GM12878 (cell line): ENCODE data around the gene FAM76B. TPM values are rescaled to one million over a fixed set of nuclear protein-coding genes. Genes with fewer than 3 reads are reported as not detected.

Experiments
- ATAC-seq: fragments of 200-7000 bp; cut with Tn5 transposase; 3 replicates; pipeline ENCODE4 v1.9.1; 2020; ENCODE audit warnings: mild to moderate bottlenecking, moderate library complexity
- BruUV-seq: library from RNA; stranded (reverse); fragments of 400-500 nt; replicated peaks from 2 replicates; lab custom pipeline; 2021; lab: Mats Ljungman, UMichigan
- CTCF ChIA-PET: fragments of 300-600 bp; sonication (Branson Sonifier 250); formaldehyde crosslinking; extraction: SDS; loops from one replicate; lab custom pipeline; 2021; ENCODE audit warnings: inconsistent platforms; lab: Yijun Ruan, JAX
- POLR2A ChIA-PET: fragments of 350-600 bp; formaldehyde crosslinking; extraction: SDS; loops from one replicate; lab custom pipeline; 2021; ENCODE audit warnings: inconsistent platforms; lab: Charles Lee
- RAD21 ChIA-PET: fragments of 300-600 bp; sonication (Branson Sonifier 250); formaldehyde crosslinking; loops from one replicate; lab custom pipeline; 2023; ENCODE audit warnings: antibody characterized with exemption; ENCODE audit not compliant: unreplicated experiment; lab: Charles Lee
- SMC1A ChIA-PET: fragments of 300-600 bp; sonication (Branson Sonifier 250); formaldehyde crosslinking; loops from one replicate; lab custom pipeline; 2023; ENCODE audit not compliant: unreplicated experiment, uncharacterized antibody; lab: Charles Lee
- DNase-seq: peaks from one replicate; pipeline ENCODE4 v3.0.0-alpha.2; 2011; ENCODE audit warnings: low read depth, low spot score
- FAIRE-seq: peaks from 3 replicates; lab custom pipeline; 2011; peaks lifted over from hg19 to GRCh38; lab: Jason Lieb, UNC
- H2AFZ ChIP-seq: 2 replicates; pipeline ENCODE4 v1.6.0; 2011; ENCODE audit warnings: low read depth, low read length, control low read depth; ENCODE audit not compliant: control insufficient read depth
- H3K27ac ChIP-seq: 2 replicates; pipeline ENCODE4 v1.5.1; 2011; ENCODE audit warnings: control low read depth; ENCODE audit not compliant: control insufficient read depth, insufficient read depth
- H3K27me3 ChIP-seq, 2 experiments: replicated peaks in 1 of 2; 2 replicates each; pipeline versions ENCODE4 v1.6.0 to v1.6.1; 2011; ENCODE audit warnings: low read length in 1 of 2; ENCODE audit not compliant: control insufficient read depth in 2 of 2, insufficient read depth in 2 of 2
- H3K36me3 ChIP-seq, 2 experiments: 2 replicates each; pipeline ENCODE4 v1.5.1; 2011; ENCODE audit warnings: low read length in 1 of 2; ENCODE audit not compliant: control insufficient read depth in 2 of 2, insufficient read depth in 2 of 2
- H3K4me1 ChIP-seq: 2 replicates; pipeline ENCODE4 v1.6.1; 2011; ENCODE audit warnings: mild to moderate bottlenecking, low read length, moderate library complexity, mixed read lengths; ENCODE audit not compliant: control insufficient read depth, insufficient read depth
- H3K4me2 ChIP-seq: 2 replicates; pipeline ENCODE4 v1.6.0; 2011; ENCODE audit warnings: control low read depth; ENCODE audit not compliant: control insufficient read depth, insufficient read depth
- H3K4me3 ChIP-seq: fragments of 200-600 bp; sonication (generic); 2 replicates; pipeline ENCODE4 v1.5.1; 2016
- H3K79me2 ChIP-seq: 2 replicates; pipeline ENCODE4 v1.6.0; 2011; ENCODE audit warnings: low read length; ENCODE audit not compliant: control insufficient read depth, insufficient read depth
- H3K9ac ChIP-seq: 2 replicates; pipeline ENCODE4 v1.8.0; 2011; ENCODE audit warnings: low read length, control low read depth, mixed read lengths; ENCODE audit not compliant: control insufficient read depth, insufficient read depth
- H3K9me3 ChIP-seq: replicated peaks from 3 replicates; pipeline ENCODE4 v1.5.1; 2011; ENCODE audit warnings: mild to moderate bottlenecking, low read length; ENCODE audit not compliant: control insufficient read depth, insufficient read depth
- H4K20me1 ChIP-seq: 2 replicates; pipeline ENCODE4 v1.6.0; 2011; ENCODE audit not compliant: control insufficient read depth, insufficient read depth
- ATF7 ChIP-seq: fragments of 450-650 bp; IDR thresholded peaks from 2 replicates; pipeline ENCODE4 v1.6.1; 2016; ENCODE audit warnings: low read depth, mild to moderate bottlenecking
- BACH1 ChIP-seq: fragments of 450-650 bp; IDR thresholded peaks from 2 replicates; pipeline ENCODE4 v1.6.1; 2017; ENCODE audit warnings: mild to moderate bottlenecking, borderline replicate concordance
- CEBPB ChIP-seq, 2 experiments: fragments of 150-350 bp in 1 of 2; IDR thresholded peaks; 2 replicates each; pipeline ENCODE4 v1.6.1; 2012 to 2014; ENCODE audit warnings: low read depth in 2 of 2, low read length in 2 of 2, borderline replicate concordance in 1 of 2, inconsistent platforms in 1 of 2
- ESRRA ChIP-seq: IDR thresholded peaks from 2 replicates; pipeline ENCODE4 v1.6.1; 2012; ENCODE audit warnings: mild to moderate bottlenecking, low read length, improper control_type of control experiment
- FOS ChIP-seq: IDR thresholded peaks from 3 replicates; pipeline ENCODE4 v1.6.1; 2011; ENCODE audit warnings: borderline replicate concordance; ENCODE audit not compliant: insufficient read length; ENCODE audit errors: extremely low read depth
- MEF2A ChIP-seq: IDR thresholded peaks from 2 replicates; pipeline ENCODE4 v1.6.1; 2011; ENCODE audit warnings: low read depth, mild to moderate bottlenecking, low read length, moderate library complexity; ENCODE audit not compliant: insufficient read depth
- MEF2B ChIP-seq: fragments of 450-650 bp; IDR thresholded peaks from 2 replicates; pipeline ENCODE4 v1.6.1; 2018; ENCODE audit warnings: mild to moderate bottlenecking, moderate library complexity; ENCODE audit not compliant: partially characterized antibody, poor library complexity, severe bottlenecking
- MYB ChIP-seq: fragments of 150-350 bp; IDR thresholded peaks from 2 replicates; pipeline ENCODE4 v1.6.1; 2014; ENCODE audit warnings: mild to moderate bottlenecking, low read depth, low read length, borderline replicate concordance
- POLR2A ChIP-seq: IDR thresholded peaks from 2 replicates; pipeline ENCODE4 v1.6.1; 2011; ENCODE audit warnings: low read depth, mild to moderate bottlenecking, low read length
- POLR2AphosphoS2 ChIP-seq: IDR thresholded peaks from 2 replicates; pipeline ENCODE4 v1.6.1; 2011; ENCODE audit warnings: low read depth, mild to moderate bottlenecking, low read length, improper control_type of control experiment, moderate library complexity
- PRDM15 ChIP-seq: fragments of 450-650 bp; formaldehyde crosslinking; IDR thresholded peaks from 2 replicates; pipeline ENCODE4 v1.4.0; 2020; ENCODE audit warnings: mild to moderate bottlenecking, moderate library complexity
- SUPT20H ChIP-seq: IDR thresholded peaks from 2 replicates; pipeline ENCODE4 v1.6.1; 2011; ENCODE audit warnings: low read depth, mild to moderate bottlenecking, low read length, moderate library complexity, borderline replicate concordance; ENCODE audit not compliant: control insufficient read depth
- TCF3 ChIP-seq: IDR thresholded peaks from 2 replicates; pipeline ENCODE4 v1.6.1; 2012; ENCODE audit warnings: low read depth, mild to moderate bottlenecking, low read length, borderline replicate concordance; ENCODE audit not compliant: insufficient read depth
- ZBED1 ChIP-seq: IDR thresholded peaks from 2 replicates; pipeline ENCODE4 v1.6.1; 2016; ENCODE audit warnings: borderline replicate concordance
- ZZZ3 ChIP-seq: IDR thresholded peaks from 2 replicates; pipeline ENCODE4 v1.6.1; 2011; ENCODE audit warnings: low read depth; ENCODE audit not compliant: control insufficient read depth, insufficient read length
- WGBS: methylation state at CpG from one replicate; pipeline ENCODE4 v1.1.6; 2016; ENCODE audit warnings: low lambda C conversion rate; ENCODE audit not compliant: insufficient replicate concordance, insufficient coverage; ENCODE audit errors: missing lambda C conversion rate; 5-methylcytosine and 5-hydroxymethylcytosine counted together
- in situ Hi-C: fragments of 300-500 bp; cut with MboI; formaldehyde crosslinking; loops from 9 replicates; pipeline ENCODE4 v1.14.3; 2018; ENCODE audit warnings: mixed read lengths
- intact Hi-C: fragments of 100-400 bp; cut with micrococcal nuclease; formaldehyde crosslinking; loops from one replicate; pipeline ENCODE4 v1.14.2; 2022; ENCODE audit not compliant: unreplicated experiment
- polyA plus RNA-seq, 11 experiments: library from polyadenylated mRNA; depleted of rRNA in 4 of 11; unstranded in 6 of 11; stranded (reverse) in 5 of 11; fragments of >200 nt; fragmentation: Nextera tagmentation in 4 of 11; fragmentation: Illumina TruSeq in 1 of 11; extraction: Ambion mirVana in 4 of 11; extraction: Trizol in 1 of 11; gene quantifications; 1 replicate in 1 of 11; 2 replicates in 10 of 11; pipeline versions ENCODE4 v1.2.1 to v1.2.3, GENCODE V29; 2011 to 2016; ENCODE audit warnings: inconsistent platforms in 2 of 11, missing spikeins in 2 of 11, low read depth in 1 of 11
- total RNA-seq, 4 experiments: library from RNA; depleted of rRNA in 3 of 4; stranded (reverse); fragments of >200 nt in 3 of 4; fragmentation: Illumina TruSeq in 1 of 4; extraction: Trizol in 1 of 4; gene quantifications; 2 replicates each; pipeline versions ENCODE4 v1.2.1 to v1.2.3, GENCODE V29; 2013 to 2021

Gene FAM76B
- total and polyA plus RNA-seq, 10 of the 15 experiments (the other 5 are each of a cell fraction or from before 2014, with no cell fraction given), result 13.5 to 56.8 (median 28.4) TPM

DNA sequence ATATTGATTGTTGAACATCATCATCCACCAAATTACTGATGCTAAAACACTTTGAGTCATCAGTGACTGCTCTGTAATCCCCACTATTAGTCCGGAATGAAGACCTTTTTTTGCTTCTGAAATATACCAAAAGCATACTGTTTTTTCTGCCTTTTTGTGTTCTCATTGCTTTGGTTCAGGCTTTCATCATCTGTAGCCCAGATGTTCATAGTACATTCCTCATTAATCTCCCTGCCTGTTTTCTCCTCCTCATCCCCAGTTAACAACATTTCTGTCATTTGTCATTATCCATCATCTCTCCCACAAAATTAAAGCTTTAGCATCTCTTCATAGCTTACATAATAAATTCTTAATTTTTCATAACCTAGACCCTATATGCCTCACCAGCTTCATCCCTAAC is 10.0 kb upstream of the FAM76B start (continued):
- TF ChIP-seq POLR2AphosphoS2 (no peak), SUPT20H (no peak), ZBED1 (no peak), FOS (no peak)

- Histone ChIP-seq H2AFZ (no peak overlapping the region), H3K79me2 (peaks cover 60% of the 10 kb centered on the region), H3K36me3 (peaks cover 0 to 5% of the 10 kb centered on the region in 2 experiments; a peak in 1 of 4 replicates), H3K4me2 (no peak overlapping the region), H3K4me3 (no peak overlapping the region), H3K4me1 (0 out of 2 replicates have a peak, but pooled peaks cover 3% of the 10 kb centered on the region), H3K9me3 (no peaks in the 10 kb centered on the region), H3K9ac (no peak overlapping the region), H3K27me3 (no peaks in the 10 kb centered on the region), H3K27ac (no peak overlapping the region), H4K20me1 (no peaks in the 10 kb centered on the region)
- WGBS, result 99% methylated on average over 4 of the region's 4 CpGs
- ChIA-PET CTCF (interaction anchor here (1.2 kb wide), 1 partner anchor 32 kb away, joined by 3 read pairs; no protein-coding TSS in a partner anchor), RAD21 (interaction anchor here (0.7 to 1.6 kb wide), 3 partner anchors 116 to 628 kb away, joined by 3 read pairs; no protein-coding TSS in a partner anchor), SMC1A (interaction anchor here (0.6 to 1.8 kb wide), 6 partner anchors 45 to 824 kb away, joined by 3 to 7 read pairs (median 3); no protein-coding TSS in a partner anchor), POLR2A (no interaction called here)
- FAIRE-seq (no peak), DNase-seq (no peak), ATAC-seq (no peak)
- intact Hi-C loops (no loop called here), in situ Hi-C loops (no loop called here)
- TF ChIP-seq TCF3 (no peak), ATF7 (no peak), SUPT20H (no peak), POLR2A (no peak), BACH1 (no peak), CEBPB (IDR thresholded peaks at IDR 0.05; ENCODE audit: borderline replicate concordance in 1 of 2, low read depth in 2 of 2, low read length in 2 of 2) (no peak), MEF2B (no peak), MEF2A (no peak), MYB (no peak), ZZZ3 (no peak), ESRRA (no peak), PRDM15 (CRISPR knock-in tag) (no peak)
- no TSS peak for BruUV-seq
These were observed 6.9 kb upstream of the FAM76B start for GRCh38 chr11:95796501-95796900.
